ENCODE data around the gene UCKL1.
"Not testable (repeated sequence)": the region's sequence is repeated elsewhere in the genome, so short reads cannot be mapped to it uniquely, and the experiment has no call there.

Gene UCKL1

GRCh38 chr20:63972312-63973159 is 16.3 kb upstream of the UCKL1 start:
- DNase-seq, result no peak

- not testable (repeated sequence) for DNase-seq
These were observed 15.7 kb upstream of the UCKL1 start for GRCh38 chr20:63971960-63972311.

- DNase-seq, result no peak
These were observed 14.7 kb upstream of the UCKL1 start for GRCh38 chr20:63970714-63971431.

GRCh38 chr20:63969838-63970713 is 13.9 kb upstream of the UCKL1 start, which contains the start of gene ZNF512B:
ZNF512B (minus strand) TSS chr20:63969930; CDS start chr20:63967950, 1,980 bp downstream.
- no peak for DNase-seq

- DNase-seq, result no peak
These were observed 12.9 kb upstream of the UCKL1 start for GRCh38 chr20:63968928-63969760.

GRCh38 chr20:63968136-63968927 is 12.1 kb upstream of the UCKL1 start:
- no peak for DNase-seq

- no peak for DNase-seq
These were observed 11.3 kb upstream of the UCKL1 start for GRCh38 chr20:63967330-63968135.

GRCh38 chr20:63966944-63967322 is 10.7 kb upstream of the UCKL1 start:
- no peak for DNase-seq

- DNase-seq, result no peak
These were observed 10.1 kb upstream of the UCKL1 start for GRCh38 chr20:63966172-63966943.

- no peak for DNase-seq
These were observed 8.2 kb upstream of the UCKL1 start for GRCh38 chr20:63964412-63964811.

- DNase-seq, result no peak
These were observed 7.6 kb upstream of the UCKL1 start for GRCh38 chr20:63963784-63964301.

GRCh38 chr20:63963348-63963741 is 7.1 kb upstream of the UCKL1 start:
- DNase-seq, result no peak

GRCh38 chr20:63962426-63963347 is 6.5 kb upstream of the UCKL1 start:
- no peak for DNase-seq

GRCh38 chr20:63961664-63962425 is 5.6 kb upstream of the UCKL1 start:
- no peak for DNase-seq

- not testable (repeated sequence) for DNase-seq
These were observed 4.7 kb upstream of the UCKL1 start for GRCh38 chr20:63960654-63961621.

- DNase-seq, result no peak
These were observed 3.5 kb upstream of the UCKL1 start for GRCh38 chr20:63959699-63960075.

Measured in KG1 (cell line).